ENCODE data around the gene CLPSL1.

The CLPSL1 gene

DNA sequence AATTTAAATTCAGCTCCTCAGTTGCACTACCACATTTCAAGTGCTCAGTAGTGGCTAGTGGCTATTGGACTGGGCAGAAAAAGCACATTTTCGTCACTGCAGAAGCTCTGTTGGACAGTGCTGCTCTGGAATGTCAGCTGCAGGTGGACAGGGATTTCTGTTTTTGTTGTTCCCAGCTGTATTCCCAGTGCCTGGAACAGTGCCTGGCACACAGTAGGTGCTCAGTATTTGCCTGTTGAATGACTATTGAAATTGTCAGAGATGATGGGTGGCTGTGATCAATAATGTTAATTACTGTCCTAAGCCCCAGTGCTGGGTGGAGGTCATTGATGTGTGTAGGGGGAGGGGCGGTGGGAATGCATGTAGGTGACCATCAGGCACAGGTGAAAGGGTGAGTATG is 5.5 kb downstream of the CLPSL1 start:
- TF ChIP-seq, protein P1, sequence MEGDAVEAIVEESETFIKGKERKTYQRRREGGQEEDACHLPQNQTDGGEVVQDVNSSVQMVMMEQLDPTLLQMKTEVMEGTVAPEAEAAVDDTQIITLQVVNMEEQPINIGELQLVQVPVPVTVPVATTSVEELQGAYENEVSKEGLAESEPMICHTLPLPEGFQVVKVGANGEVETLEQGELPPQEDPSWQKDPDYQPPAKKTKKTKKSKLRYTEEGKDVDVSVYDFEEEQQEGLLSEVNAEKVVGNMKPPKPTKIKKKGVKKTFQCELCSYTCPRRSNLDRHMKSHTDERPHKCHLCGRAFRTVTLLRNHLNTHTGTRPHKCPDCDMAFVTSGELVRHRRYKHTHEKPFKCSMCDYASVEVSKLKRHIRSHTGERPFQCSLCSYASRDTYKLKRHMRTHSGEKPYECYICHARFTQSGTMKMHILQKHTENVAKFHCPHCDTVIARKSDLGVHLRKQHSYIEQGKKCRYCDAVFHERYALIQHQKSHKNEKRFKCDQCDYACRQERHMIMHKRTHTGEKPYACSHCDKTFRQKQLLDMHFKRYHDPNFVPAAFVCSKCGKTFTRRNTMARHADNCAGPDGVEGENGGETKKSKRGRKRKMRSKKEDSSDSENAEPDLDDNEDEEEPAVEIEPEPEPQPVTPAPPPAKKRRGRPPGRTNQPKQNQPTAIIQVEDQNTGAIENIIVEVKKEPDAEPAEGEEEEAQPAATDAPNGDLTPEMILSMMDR (IDR thresholded peaks at IDR 0.05; ENCODE audit: insufficient read depth, missing control alignments), result no peak
- DNase-seq (ENCODE audit: insufficient read length, low spot score) (no peak), FAIRE-seq (no peak)

DNA sequence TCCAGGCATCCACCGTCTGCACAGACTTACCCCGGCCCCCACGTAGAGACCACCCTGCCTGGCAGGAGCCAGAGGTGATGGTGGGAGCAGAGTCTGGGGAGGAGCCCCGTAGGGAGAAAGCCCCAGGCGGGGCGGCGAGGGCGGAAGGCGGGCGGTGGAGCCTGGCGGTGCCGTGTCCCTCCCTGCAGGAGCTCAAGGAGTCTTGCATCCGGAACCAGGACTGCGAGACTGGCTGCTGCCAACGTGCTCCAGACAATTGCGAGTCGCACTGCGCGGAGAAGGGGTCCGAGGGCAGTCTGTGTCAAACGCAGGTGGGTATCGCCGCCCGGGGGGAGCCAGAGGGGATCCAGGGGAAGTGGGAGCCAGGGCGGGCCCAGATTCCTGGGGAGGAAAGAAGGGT is 6.0 kb downstream of the CLPSL1 start:
- FAIRE-seq, result no peak
- DNase-seq (ENCODE audit: insufficient read length, low spot score), result no peak
- TF ChIP-seq, protein P1 (IDR thresholded peaks at IDR 0.05; ENCODE audit: insufficient read depth, missing control alignments), result no peak

DNA sequence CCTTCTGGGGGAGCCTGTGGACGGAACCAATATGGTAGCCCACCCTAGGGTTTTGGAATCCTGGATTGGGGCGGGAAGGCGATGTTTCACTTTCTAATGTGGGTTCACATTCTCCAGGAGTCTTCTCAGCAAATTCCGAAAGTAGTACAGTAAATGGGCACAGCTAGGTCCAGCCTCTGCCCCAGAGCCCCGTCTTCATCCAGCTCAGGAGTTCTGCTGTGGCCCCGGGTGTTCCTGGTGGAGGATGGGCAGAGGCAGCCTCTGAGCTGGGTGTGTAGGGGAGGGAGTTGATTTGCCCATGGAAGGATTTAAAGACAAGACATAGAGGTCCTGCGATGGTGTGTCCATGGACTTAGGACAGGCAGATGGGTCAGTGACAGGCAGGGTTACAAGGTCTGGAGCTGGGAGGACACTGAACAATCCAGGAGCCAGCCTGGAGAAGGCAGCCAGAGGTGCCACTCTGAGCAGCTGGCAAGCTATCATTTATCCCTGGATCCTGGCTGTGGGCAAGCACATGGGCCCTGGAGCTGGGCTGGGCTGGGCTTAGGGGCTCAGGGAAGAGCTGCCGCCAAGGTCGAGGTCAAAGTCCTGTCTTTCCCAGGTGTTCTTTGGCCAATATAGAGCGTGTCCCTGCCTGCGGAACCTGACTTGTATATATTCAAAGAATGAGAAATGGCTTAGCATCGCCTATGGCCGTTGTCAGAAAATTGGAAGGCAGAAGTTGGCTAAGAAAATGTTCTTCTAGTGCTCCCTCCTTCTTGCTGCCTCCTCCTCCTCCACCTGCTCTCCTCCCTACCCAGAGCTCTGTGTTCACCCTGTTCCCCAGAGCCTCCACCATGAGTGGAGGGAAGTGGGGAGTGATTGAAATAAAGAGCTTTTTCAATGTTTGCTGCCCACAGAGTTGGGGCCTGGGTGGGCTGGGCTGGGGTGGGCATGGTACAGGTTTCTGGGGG is 6.7 kb downstream of the CLPSL1 start:
- TF ChIP-seq, protein P1 (IDR thresholded peaks at IDR 0.05; ENCODE audit: insufficient read depth, missing control alignments), result no peak
- no peak for FAIRE-seq
- DNase-seq (ENCODE audit: insufficient read length, low spot score), result no peak

DNA sequence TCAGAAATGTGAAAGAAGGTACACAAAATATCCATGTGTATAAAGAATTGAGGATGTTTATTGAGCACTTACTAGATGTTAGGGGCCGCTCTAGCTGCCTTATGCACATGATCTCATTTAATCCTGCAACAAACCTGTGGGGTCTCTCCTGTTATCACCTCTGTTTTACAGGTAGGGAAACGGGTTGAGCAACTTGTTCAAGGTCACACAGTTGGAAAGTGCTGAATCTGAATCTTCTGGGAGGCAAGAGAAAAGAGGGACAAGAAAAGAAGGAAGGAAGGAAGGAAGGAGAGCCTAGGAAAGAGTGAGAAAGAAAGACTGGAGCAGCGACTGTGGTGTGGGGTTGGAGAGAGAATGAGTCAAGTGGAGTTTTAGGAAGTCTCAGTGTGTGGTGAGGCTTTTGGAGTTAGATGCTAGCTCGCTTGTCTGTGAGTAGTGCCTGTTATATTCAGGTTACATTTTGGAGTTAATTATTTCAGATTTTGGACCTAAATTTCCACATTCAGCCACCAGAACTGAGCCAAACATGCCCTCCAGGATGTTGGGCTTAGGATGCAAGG is 7.7 kb downstream of the CLPSL1 start:
- no peak for FAIRE-seq
- no peak for DNase-seq (ENCODE audit: insufficient read length, low spot score)
- TF ChIP-seq, protein P1 (IDR thresholded peaks at IDR 0.05; ENCODE audit: insufficient read depth, missing control alignments), result no peak

DNA sequence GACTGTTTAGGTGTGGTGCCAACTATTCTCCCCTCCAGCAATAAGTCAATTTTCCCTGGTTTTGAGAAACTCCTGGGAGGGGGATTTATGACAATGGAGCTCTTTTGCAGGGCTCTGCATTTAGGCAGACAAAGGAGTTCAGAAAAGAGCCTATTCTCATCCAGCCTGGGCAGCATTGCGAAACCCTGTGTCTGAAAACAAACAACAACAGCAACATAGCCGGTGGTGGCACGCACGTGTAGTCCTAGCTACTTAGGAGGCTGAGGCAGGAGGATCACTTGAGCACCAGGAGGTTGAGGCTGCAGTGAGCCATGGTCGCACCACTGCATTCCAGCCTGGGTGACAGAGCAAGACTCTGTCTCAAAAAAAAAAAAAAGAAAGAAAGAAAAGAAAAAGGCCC is 9.9 kb downstream of the CLPSL1 start:
- DNase-seq (ENCODE audit: insufficient read length, low spot score) (no peak), FAIRE-seq (no peak)
- TF ChIP-seq, protein P1 (IDR thresholded peaks at IDR 0.05; ENCODE audit: insufficient read depth, missing control alignments), result no peak

DNA sequence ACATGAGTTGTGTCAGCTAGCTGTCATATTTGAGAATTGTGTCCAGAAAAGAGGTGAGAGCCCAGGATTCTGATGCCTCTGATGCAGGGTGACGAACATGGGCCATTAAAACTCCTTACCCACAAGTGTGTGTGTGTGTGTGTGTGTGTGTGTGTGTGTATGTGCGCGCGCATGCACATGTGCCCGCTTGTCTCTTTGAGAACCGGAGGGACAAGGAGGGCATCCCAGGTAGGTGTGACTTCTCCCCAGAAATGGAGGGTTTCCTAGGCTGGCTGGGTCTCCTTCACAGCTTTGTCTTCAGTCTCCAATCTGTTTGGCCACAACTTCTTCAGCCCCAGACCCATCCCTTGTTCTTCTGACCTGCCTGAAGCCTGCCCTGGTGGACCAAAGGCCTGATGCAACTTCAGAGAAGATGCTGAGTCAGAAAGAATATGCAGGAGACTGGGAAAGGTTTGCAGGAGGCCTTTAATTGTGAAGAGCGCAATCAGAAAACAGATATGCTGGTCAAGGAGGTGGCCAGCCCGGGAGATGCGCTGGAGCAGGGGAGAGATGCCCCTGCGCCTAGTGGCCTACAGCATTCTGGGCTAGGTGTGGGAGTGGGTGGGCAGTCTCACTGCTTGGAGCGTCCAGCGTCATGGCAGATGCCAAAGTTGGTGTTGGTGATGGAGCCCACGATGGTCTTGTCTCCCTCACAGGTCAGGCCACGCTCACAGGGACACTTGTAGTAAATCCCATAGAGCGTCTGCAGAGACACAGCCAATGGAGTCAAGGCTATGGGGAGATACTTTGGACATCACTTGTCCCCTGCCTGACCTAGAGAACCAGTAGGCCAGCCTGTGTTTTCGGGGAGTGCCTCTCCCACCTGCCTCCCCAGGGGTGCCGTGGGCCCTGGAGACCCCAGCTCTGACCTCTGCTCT is 14.0 kb downstream of the CLPSL1 start:
- DNase-seq (ENCODE audit: insufficient read length, low spot score) (no peak), FAIRE-seq (no peak)
- TF ChIP-seq, protein P1 (IDR thresholded peaks at IDR 0.05; ENCODE audit: insufficient read depth, missing control alignments), result no peak
